Measurements from ENCODE around the gene STAT2.
"Not testable (repeated sequence)": the region's sequence is repeated elsewhere in the genome, so short reads cannot be mapped to it uniquely, and the experiment has no call there.

STAT2 gene

DNA sequence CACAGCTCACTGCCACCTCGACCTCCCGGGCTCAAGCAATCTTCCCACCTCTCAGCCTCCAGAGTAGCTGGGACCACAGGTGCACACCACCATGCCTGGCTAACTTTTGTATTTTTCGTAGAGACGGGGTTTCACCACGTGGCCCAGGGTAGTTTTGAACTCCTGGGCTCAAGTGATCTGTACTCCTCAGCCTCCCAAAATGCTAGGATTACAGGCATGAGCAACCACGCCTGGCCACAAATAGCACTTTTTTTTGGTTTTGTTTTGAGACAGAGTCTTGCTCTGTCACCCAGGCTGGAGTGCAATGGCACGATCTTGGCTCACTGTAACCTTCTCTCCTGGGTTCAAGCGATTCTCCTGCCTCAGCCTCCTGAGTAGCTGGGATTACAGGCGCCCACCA is 12.7 kb downstream of the STAT2 start:
- peaks cover 49% of the 10 kb centered on the region for H3K36me3 ChIP-seq (replicated peaks)
- in situ Hi-C loops (cut with MboI; ENCODE audit: low sequenced_read_pairs); H3K9me3 ChIP-seq; H3K4me3 ChIP-seq; H3K4me1 ChIP-seq; DNase-seq (ENCODE audit: low spot score in 2 of 2); H3K27me3 ChIP-seq (ENCODE audit: low read depth): not testable (repeated sequence)

GRCh38 chr12:56346675-56347074 is 13.2 kb downstream of the STAT2 start:
- no peaks in the 10 kb centered on the region for H3K9me3 ChIP-seq
- H3K36me3 ChIP-seq (replicated peaks), result peaks cover 49% of the 10 kb centered on the region
- in situ Hi-C loops (cut with MboI; ENCODE audit: low sequenced_read_pairs), result no loop called here
- no peaks in the 10 kb centered on the region for H3K27me3 ChIP-seq (ENCODE audit: low read depth)
- no peaks in the 10 kb centered on the region for H3K4me1 ChIP-seq
- DNase-seq (ENCODE audit: low spot score in 2 of 2), result peak in 1 of 2 experiments; percentile 20
- no peak overlapping the region for H3K4me3 ChIP-seq

- in situ Hi-C loops (cut with MboI; ENCODE audit: low sequenced_read_pairs); H3K4me3 ChIP-seq; H3K27me3 ChIP-seq (ENCODE audit: low read depth); DNase-seq (ENCODE audit: low spot score in 2 of 2); H3K9me3 ChIP-seq; H3K4me1 ChIP-seq: not testable (repeated sequence)
- H3K36me3 ChIP-seq (replicated peaks), result peaks cover 22% of the 10 kb centered on the region
Observed at GRCh38 chr12:56342290-56342689, 17.6 kb downstream of the STAT2 start.

GRCh38 chr12:56341616-56342015 is 18.3 kb downstream of the STAT2 start:
- peaks cover 22% of the 10 kb centered on the region for H3K36me3 ChIP-seq (replicated peaks)
- DNase-seq (ENCODE audit: low spot score in 2 of 2), result no peak
- no peaks in the 10 kb centered on the region for H3K4me1 ChIP-seq
- in situ Hi-C loops (cut with MboI; ENCODE audit: low sequenced_read_pairs), result no loop called here
- H3K9me3 ChIP-seq, result no peaks in the 10 kb centered on the region
- no peak overlapping the region for H3K4me3 ChIP-seq
- no peaks in the 10 kb centered on the region for H3K27me3 ChIP-seq (ENCODE audit: low read depth)

DNA sequence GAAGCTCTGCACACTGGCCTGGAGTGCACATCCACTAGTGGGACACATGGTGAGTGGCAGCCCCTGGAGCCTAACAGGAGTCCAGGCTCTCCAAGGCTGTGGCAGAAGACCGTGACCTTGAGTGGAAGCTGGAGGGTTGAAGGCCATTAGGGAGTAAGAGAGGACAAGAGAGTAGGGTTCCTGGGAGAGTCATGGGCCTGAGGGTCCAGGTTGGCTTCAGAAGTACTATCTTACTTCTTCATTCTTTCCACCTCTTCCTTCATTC is 20.8 kb downstream of the STAT2 start:
- Histone ChIP-seq H3K27me3 (ENCODE audit: low read depth) (no peaks in the 10 kb centered on the region), H3K36me3 (replicated peaks) (peaks cover 10% of the 10 kb centered on the region), H3K4me1 (peaks cover 3% of the 10 kb centered on the region), H3K4me3 (no peak overlapping the region), H3K9me3 (no peaks in the 10 kb centered on the region)
- DNase-seq (ENCODE audit: low spot score in 2 of 2), result no peak
- in situ Hi-C loops (cut with MboI; ENCODE audit: low sequenced_read_pairs), result no loop called here

DNA sequence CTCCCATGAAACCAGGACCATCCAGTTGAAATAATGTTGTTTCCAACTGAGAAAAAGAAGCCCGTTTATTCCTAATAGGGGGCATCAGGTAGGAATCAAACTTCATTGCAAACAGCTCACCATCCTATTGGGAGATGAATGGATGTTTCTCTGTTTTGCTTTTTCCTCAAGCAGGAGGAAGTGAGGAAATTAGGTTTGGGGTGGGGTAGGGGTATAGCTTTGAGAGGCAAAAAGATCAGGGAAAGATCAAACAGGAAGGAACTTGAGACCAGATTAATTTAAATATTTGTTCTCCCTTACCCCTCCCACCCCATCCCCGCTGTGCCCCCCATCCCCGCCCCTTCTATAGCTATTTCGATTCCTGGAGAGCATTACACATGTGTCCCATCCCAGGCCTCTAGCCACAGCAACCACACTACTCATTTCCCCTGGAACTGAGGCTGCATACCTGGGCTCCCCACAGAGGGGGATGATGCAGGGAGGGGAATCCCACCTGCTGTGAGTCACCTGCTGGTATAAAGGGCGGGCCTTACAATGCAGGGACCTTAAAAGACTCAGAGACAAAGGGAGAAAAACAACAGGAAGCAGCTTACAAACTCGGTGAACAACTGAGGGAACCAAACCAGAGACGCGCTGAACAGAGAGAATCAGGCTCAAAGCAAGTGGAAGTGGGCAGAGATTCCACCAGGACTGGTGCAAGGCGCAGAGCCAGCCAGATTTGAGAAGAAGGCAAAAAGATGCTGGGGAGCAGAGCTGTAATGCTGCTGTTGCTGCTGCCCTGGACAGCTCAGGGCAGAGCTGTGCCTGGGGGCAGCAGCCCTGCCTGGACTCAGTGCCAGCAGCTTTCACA is 21.4 kb downstream of the STAT2 start, which contains the start of gene IL23A:
TSS of gene IL23A (plus strand) at position 577 of the 850 bp plus-strand sequence. CDS start at position 738, 161 bp downstream.
- Histone ChIP-seq H3K4me1 (peaks cover 3% of the 10 kb centered on the region), H3K9me3 (no peaks in the 10 kb centered on the region), H3K27me3 (ENCODE audit: low read depth) (no peaks in the 10 kb centered on the region), H3K4me3 (no peak within 1 kb of the TSS), H3K36me3 (replicated peaks) (peaks cover 4% of the 10 kb centered on the region)
- in situ Hi-C loops (cut with MboI; ENCODE audit: low sequenced_read_pairs), result no loop called here
- DNase-seq (ENCODE audit: low spot score in 2 of 2), result no peak

- in situ Hi-C loops (cut with MboI; ENCODE audit: low sequenced_read_pairs), result no loop called here
- H3K27me3 ChIP-seq (ENCODE audit: low read depth), result no peaks in the 10 kb centered on the region
- 0 out of 2 replicates have a peak, but pooled peaks cover 3% of the 10 kb centered on the region for H3K36me3 ChIP-seq (replicated peaks)
- H3K4me3 ChIP-seq, result no peak overlapping the region
- no peaks in the 10 kb centered on the region for H3K9me3 ChIP-seq
- no peak for DNase-seq (ENCODE audit: low spot score in 2 of 2)
- H3K4me1 ChIP-seq, result peaks cover 9% of the 10 kb centered on the region
Observed at GRCh38 chr12:56337753-56338251, 22.1 kb downstream of the STAT2 start.

DNA sequence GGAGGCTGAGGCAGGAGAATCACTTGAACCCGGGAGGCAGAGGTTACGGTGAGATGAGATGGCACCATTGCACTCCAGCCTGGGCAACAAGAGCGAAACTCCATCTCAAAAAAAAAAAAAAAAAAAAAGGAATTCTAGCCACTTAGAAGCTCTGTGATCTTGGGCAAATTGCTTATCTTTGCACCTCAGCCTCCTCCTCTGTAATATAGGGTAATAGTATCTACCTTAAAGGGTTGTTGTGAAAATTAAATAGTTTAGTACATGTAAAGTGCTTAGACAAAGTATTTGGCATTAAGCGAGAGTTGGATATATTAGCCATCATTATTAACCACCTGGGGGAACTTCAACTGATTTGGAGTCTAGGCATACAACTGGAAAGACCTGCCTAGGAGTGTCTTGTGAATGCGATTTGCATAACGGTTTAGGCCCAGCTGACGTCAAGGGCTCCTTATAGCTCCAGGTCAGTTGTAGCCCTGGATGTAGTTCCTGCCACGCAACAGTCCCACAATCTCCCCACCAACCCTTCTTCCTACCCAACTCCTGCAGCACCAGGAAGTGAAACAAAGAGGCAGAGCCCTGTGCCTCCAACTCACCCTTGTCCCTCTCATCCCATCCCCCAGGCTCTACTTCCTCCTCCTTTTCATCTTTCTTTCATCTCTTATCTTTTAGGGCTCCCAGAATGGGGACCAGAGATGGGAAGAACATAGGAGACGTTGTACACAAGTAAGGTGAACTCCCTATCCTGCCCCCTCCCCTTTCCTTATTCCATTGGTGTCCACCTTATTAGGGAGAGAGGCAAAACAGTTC is 23.3 kb downstream of the STAT2 start:
- 0 out of 2 replicates have a peak, but pooled peaks cover 3% of the 10 kb centered on the region for H3K36me3 ChIP-seq (replicated peaks)
- DNase-seq (ENCODE audit: low spot score in 2 of 2), result no peak
- in situ Hi-C loops (cut with MboI; ENCODE audit: low sequenced_read_pairs), result no loop called here

GRCh38 chr12:56335527-56335926 is 24.4 kb downstream of the STAT2 start:
- DNase-seq (ENCODE audit: low spot score in 2 of 2); H3K4me3 ChIP-seq; H3K36me3 ChIP-seq (replicated peaks); H3K27me3 ChIP-seq (ENCODE audit: low read depth); in situ Hi-C loops (cut with MboI; ENCODE audit: low sequenced_read_pairs); H3K9me3 ChIP-seq: not testable (repeated sequence)
- H3K4me1 ChIP-seq, result peaks cover 10% of the 10 kb centered on the region

More for the DNA sequence above, 23.3 kb downstream of the STAT2 start:
- Histone ChIP-seq H3K27me3 (ENCODE audit: low read depth) (no peaks in the 10 kb centered on the region), H3K9me3 (no peaks in the 10 kb centered on the region), H3K4me1 (peaks cover 10% of the 10 kb centered on the region), H3K4me3 (no peak overlapping the region)

GRCh38 chr12:56334490-56334793 is 25.5 kb downstream of the STAT2 start:
- Histone ChIP-seq H3K4me3 (peak overlapping the region; percentile 44), H3K9me3 (no peaks in the 10 kb centered on the region), H3K36me3 (replicated peaks) (no peaks in the 10 kb centered on the region), H3K4me1 (peaks cover 10% of the 10 kb centered on the region), H3K27me3 (ENCODE audit: low read depth) (no peaks in the 10 kb centered on the region)
- in situ Hi-C loops (cut with MboI; ENCODE audit: low sequenced_read_pairs), result no loop called here
- DNase-seq (ENCODE audit: low spot score in 2 of 2), result no peak

DNA sequence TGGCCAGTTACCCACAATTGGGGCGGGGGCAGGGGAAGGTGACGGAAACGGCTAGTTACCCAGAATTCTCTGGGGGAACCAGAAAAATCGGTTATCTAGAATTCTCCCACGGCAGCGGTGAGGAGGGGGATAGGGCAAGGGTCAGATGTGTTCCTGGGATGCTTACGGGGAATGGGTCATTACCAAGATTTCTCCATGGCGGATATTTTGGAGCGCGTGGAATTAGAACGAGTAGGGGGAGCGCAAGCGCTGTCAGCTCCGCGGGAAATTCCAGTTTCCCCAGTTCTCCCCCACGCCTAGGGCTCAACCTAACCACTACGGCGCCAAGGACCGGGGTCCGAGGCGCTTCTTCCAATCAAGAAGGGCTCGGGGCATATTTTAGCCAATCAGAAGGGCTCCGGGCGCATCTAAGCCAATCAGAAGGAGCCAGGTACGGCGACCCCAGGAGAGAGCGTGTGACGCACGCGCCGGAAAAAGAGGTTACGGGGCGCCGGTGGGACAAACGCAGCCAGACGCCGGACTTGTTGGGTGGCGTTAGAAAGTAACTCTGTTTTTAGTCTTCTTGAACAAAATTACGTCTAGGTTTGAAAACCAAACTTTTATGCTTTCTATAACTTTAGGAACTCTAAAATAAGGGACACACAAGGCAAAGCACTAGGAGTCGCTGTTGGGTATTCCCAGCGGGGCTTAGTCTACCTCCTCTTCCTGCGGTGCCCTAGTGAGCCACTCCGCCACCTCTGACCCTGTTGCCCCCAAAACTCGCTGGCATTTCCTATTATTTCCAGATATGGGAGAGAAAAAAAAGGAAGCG is 26.0 kb downstream of the STAT2 start, which contains the start of gene PAN2:
TSS of gene PAN2 (minus strand) at position 322 of the 811 bp plus-strand sequence. CDS start 906 bp downstream, outside the sequence.
- Histone ChIP-seq H3K27me3 (ENCODE audit: low read depth) (no peaks in the 10 kb centered on the region), H3K36me3 (replicated peaks) (no peaks in the 10 kb centered on the region), H3K4me1 (peaks cover 10% of the 10 kb centered on the region), H3K9me3 (no peaks in the 10 kb centered on the region), H3K4me3 (peak within 1 kb of the TSS; percentile 44)
- peak; percentile 96 for DNase-seq (ENCODE audit: low spot score in 2 of 2)
- in situ Hi-C loops (cut with MboI; ENCODE audit: low sequenced_read_pairs), result no loop called here

DNA sequence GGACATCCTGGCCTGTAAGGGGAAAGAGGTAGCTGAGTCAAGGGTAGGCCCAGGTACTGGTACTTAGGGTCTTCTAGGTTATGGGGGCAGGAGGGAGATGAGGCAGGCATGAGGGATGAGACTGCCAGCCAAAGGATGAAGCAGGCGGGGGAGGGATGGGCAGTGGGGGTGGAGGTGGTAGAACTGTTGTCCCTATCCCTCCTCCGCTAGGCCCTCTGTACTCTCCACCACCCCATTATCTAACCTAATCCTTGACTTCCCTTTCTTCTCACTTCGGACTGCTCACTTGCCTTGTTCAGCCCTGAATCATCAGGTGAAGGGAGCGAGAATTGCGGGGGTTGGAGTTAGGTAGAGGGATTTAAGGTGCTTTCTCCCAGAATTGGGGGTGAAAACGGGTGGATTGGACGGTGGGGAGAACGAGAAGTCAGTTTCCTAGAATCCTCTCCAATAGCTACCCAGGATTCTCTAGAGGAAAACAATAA is 26.7 kb downstream of the STAT2 start:
- peak; percentile 17 for DNase-seq (ENCODE audit: low spot score in 2 of 2)
- H3K4me1 ChIP-seq, result peaks cover 10% of the 10 kb centered on the region
- no peaks in the 10 kb centered on the region for H3K9me3 ChIP-seq
- H3K27me3 ChIP-seq (ENCODE audit: low read depth), result no peaks in the 10 kb centered on the region
- no peaks in the 10 kb centered on the region for H3K36me3 ChIP-seq (replicated peaks)
- H3K4me3 ChIP-seq, result peak overlapping the region; percentile 44
- in situ Hi-C loops (cut with MboI; ENCODE audit: low sequenced_read_pairs), result no loop called here

- Histone ChIP-seq H3K36me3 (replicated peaks) (0 out of 2 replicates have a peak, but pooled peaks cover 2% of the 10 kb centered on the region), H3K4me3 (peak overlapping the region; percentile 44), H3K27me3 (ENCODE audit: low read depth) (no peaks in the 10 kb centered on the region), H3K4me1 (peaks cover 10% of the 10 kb centered on the region), H3K9me3 (no peaks in the 10 kb centered on the region)
- in situ Hi-C loops (cut with MboI; ENCODE audit: low sequenced_read_pairs), result no loop called here
- DNase-seq (ENCODE audit: low spot score in 2 of 2), result no peak
Observed at GRCh38 chr12:56332512-56333196, 27.3 kb downstream of the STAT2 start.
